Naive thymus-derived CD4-positive, alpha-beta T cell (primary cell): Measurements from ENCODE around the gene RAD51B. TPM values are rescaled to one million over a fixed set of nuclear protein-coding genes. Genes with fewer than 3 reads are reported as not detected.

Source experiments
- ATAC-seq: fragments of 150-1000 bp; cut with Tn5 transposase; 2 replicates; pipeline ENCODE4 v1.10.0; 2021; ENCODE audit warnings: mild to moderate bottlenecking, moderate library complexity
- CTCF ChIA-PET: fragments of 350-600 bp; sonication (Branson Sonifier 250); formaldehyde crosslinking; loops from one replicate; lab custom pipeline; 2021; ENCODE audit warnings: antibody characterized with exemption; lab: Charles Lee
- POLR2A ChIA-PET: fragments of 350-600 bp; sonication (Branson Sonifier 250); formaldehyde crosslinking; loops from one replicate; lab custom pipeline; 2021; ENCODE audit warnings: antibody characterized with exemption, inconsistent platforms; lab: Charles Lee
- DNase-seq, 9 donors: peaks; one replicate each; pipeline versions ENCODE4 v3.0.0 to v3.0.0-alpha.2; 2020 to 2022; ENCODE audit warnings: mixed read lengths in 1 of 9
- H3K27ac ChIP-seq: one replicate; pipeline ENCODE4 v1.7.0; 2013; ENCODE audit warnings: mild to moderate bottlenecking, low read depth, low read length, moderate library complexity
- H3K27me3 ChIP-seq, 2 donors: one replicate each; pipeline ENCODE4 v1.7.0; 2013; ENCODE audit warnings: low read length in 2 of 2, mild to moderate bottlenecking in 2 of 2, moderate library complexity in 2 of 2; ENCODE audit not compliant: control insufficient read depth in 2 of 2, insufficient read depth in 2 of 2
- H3K36me3 ChIP-seq, 3 experiments: 1 replicate in 2 of 3; 2 replicates in 1 of 3; pipeline ENCODE4 v1.7.0; 2013; ENCODE audit warnings: low read length in 3 of 3, mild to moderate bottlenecking in 3 of 3, moderate library complexity in 1 of 3; ENCODE audit not compliant: insufficient read depth in 3 of 3, control insufficient read depth in 2 of 3
- H3K4me1 ChIP-seq, 2 donors: one replicate each; pipeline ENCODE4 v1.7.0; 2013; ENCODE audit warnings: low read length in 2 of 2, mild to moderate bottlenecking in 2 of 2, moderate library complexity in 1 of 2; ENCODE audit not compliant: control insufficient read depth in 2 of 2, insufficient read depth in 2 of 2
- H3K4me3 ChIP-seq: 2 replicates; pipeline ENCODE4 v1.7.0; 2013; ENCODE audit warnings: mild to moderate bottlenecking, low read length
- H3K9me3 ChIP-seq, 3 experiments: 1 replicate in 2 of 3; 2 replicates in 1 of 3; pipeline ENCODE4 v1.7.0; 2013; ENCODE audit warnings: low read length in 3 of 3; ENCODE audit not compliant: control insufficient read depth in 2 of 3
- H3K27ac Mint-ChIP-seq, 9 donors: one replicate each; pipeline ENCODE4 v1.8.0; 2020 to 2022; ENCODE audit warnings: mixed read lengths in 9 of 9, mild to moderate bottlenecking in 8 of 9, moderate library complexity in 5 of 9, inconsistent platforms in 2 of 9
- H3K27me3 Mint-ChIP-seq, 5 donors: one replicate each; pipeline ENCODE4 v1.8.0; 2021 to 2022; ENCODE audit warnings: mixed read lengths in 5 of 5, mild to moderate bottlenecking in 1 of 5
- H3K36me3 Mint-ChIP-seq, 5 donors: one replicate each; pipeline ENCODE4 v1.8.0; 2020 to 2022; ENCODE audit warnings: mixed read lengths in 5 of 5, mild to moderate bottlenecking in 3 of 5, inconsistent platforms in 1 of 5
- H3K4me1 Mint-ChIP-seq, 7 donors: one replicate each; pipeline ENCODE4 v1.8.0; 2020 to 2022; ENCODE audit warnings: mixed read lengths in 7 of 7, mild to moderate bottlenecking in 3 of 7, inconsistent platforms in 1 of 7
- H3K4me3 Mint-ChIP-seq, 10 donors: one replicate each; pipeline ENCODE4 v1.8.0; 2020 to 2022; ENCODE audit warnings: mild to moderate bottlenecking in 10 of 10, mixed read lengths in 10 of 10, moderate library complexity in 6 of 10, inconsistent platforms in 2 of 10
- H3K9me3 Mint-ChIP-seq, 11 donors: one replicate each; pipeline ENCODE4 v1.8.0; 2020 to 2022; ENCODE audit warnings: mixed read lengths in 11 of 11, mild to moderate bottlenecking in 4 of 11, inconsistent platforms in 1 of 11, moderate library complexity in 1 of 11
- intact Hi-C, 2 donors: fragments of 100-400 bp; cut with micrococcal nuclease; formaldehyde crosslinking; loops; one replicate each; pipeline ENCODE4 v1.15.1; 2023
- polyA plus RNA-seq, 2 donors: library from polyadenylated mRNA; unstranded; fragments of 300-500 nt; fragmentation: Illumina TruSeq; gene quantifications; one replicate each; pipeline ENCODE4 v1.2.3, GENCODE V29; 2021
- total RNA-seq, 6 experiments: library from RNA in 5 of 6; stranded (reverse) in 5 of 6; gene quantifications; 1 replicate in 5 of 6; 2 replicates in 1 of 6; pipeline ENCODE4 v1.2.3 and lab custom pipeline; 2021 to 2026

Gene RAD51B
- total and polyA plus RNA-seq, 7 experiments from 2014 or later, result 15.0 to 42.2 (median 28.8) TPM

- Histone ChIP-seq H3K9me3 (peaks cover 0 to 4% (median 0%) of the 10 kb centered on the region in 3 experiments), H3K4me3 (no peak overlapping the region), H3K4me1 (peaks cover 0 to 5% of the 10 kb centered on the region in 2 donors), H3K27ac (no peak overlapping the region), H3K27me3 (no peaks in the 10 kb centered on the region), H3K36me3 (no peaks in the 10 kb centered on the region)
- ChIA-PET POLR2A (no interaction called here), CTCF (no interaction called here)
- ATAC-seq (peak; percentile 10), DNase-seq (no peak)
- Mint-ChIP-seq H3K27ac (peak overlapping the region in 3 of 9 donors; percentile 32 to 69 (median 33)), H3K36me3 (peaks cover 0 to 11% (median 6%) of the 10 kb centered on the region in 5 donors), H3K4me1 (peaks cover 8 to 19% (median 17%) of the 10 kb centered on the region in 7 donors), H3K9me3 (peaks cover 0 to 17% (median 5%) of the 10 kb centered on the region in 11 donors), H3K4me3 (no peak overlapping the region), H3K27me3 (no peaks in the 10 kb centered on the region)
- intact Hi-C loops, result no loop called here
These were observed 789.0 kb downstream of the RAD51B start for GRCh38 chr14:68608574-68608962.

- no peaks in the 10 kb centered on the region for H3K27me3 ChIP-seq
- peaks cover 0 to 4% (median 0%) of the 10 kb centered on the region in 3 experiments for H3K9me3 ChIP-seq
- ATAC-seq, result no peak
- H3K27me3 Mint-ChIP-seq, result no peaks in the 10 kb centered on the region
- H3K27ac Mint-ChIP-seq, result peak overlapping the region in 1 of 9 donors; percentile 32
- peaks cover 0 to 21% (median 9%) of the 10 kb centered on the region in 11 donors for H3K9me3 Mint-ChIP-seq
- H3K4me1 ChIP-seq, result peaks cover 0 to 5% of the 10 kb centered on the region in 2 donors
- H3K36me3 ChIP-seq, result no peaks in the 10 kb centered on the region
- no peak overlapping the region for H3K27ac ChIP-seq
- intact Hi-C loops, result no loop called here
- DNase-seq, result no peak
- peaks cover 8 to 19% (median 17%) of the 10 kb centered on the region in 7 donors for H3K4me1 Mint-ChIP-seq
- ChIA-PET POLR2A (no interaction called here), CTCF (no interaction called here)
- peaks cover 0 to 12% (median 10%) of the 10 kb centered on the region in 5 donors for H3K36me3 Mint-ChIP-seq
- H3K4me3 ChIP-seq, result no peak overlapping the region
- H3K4me3 Mint-ChIP-seq, result no peak overlapping the region
These were observed 789.4 kb downstream of the RAD51B start for GRCh38 chr14:68609012-68609411.

- no peak overlapping the region for H3K4me3 ChIP-seq
- H3K27ac Mint-ChIP-seq, result no peak overlapping the region
- CTCF ChIA-PET, result no interaction called here
These were observed 790.7 kb downstream of the RAD51B start for GRCh38 chr14:68610251-68610793.

GRCh38 chr14:68611599-68611998 lies 792.0 kb downstream of the RAD51B start:
- POLR2A ChIA-PET, result interaction anchor here (0.6 kb wide), 1 partner anchor 412 kb away, joined by 3 read pairs; no protein-coding TSS in a partner anchor

More at GRCh38 chr14:68610251-68610793, 790.7 kb downstream of the RAD51B start:
- Mint-ChIP-seq H3K4me3 (no peak overlapping the region), H3K36me3 (peaks cover 4 to 17% (median 15%) of the 10 kb centered on the region in 5 donors), H3K27me3 (no peaks in the 10 kb centered on the region), H3K9me3 (peaks cover 0 to 31% (median 17%) of the 10 kb centered on the region in 11 donors), H3K4me1 (peaks cover 8 to 19% (median 17%) of the 10 kb centered on the region in 7 donors)
- Histone ChIP-seq H3K4me1 (peaks cover 0 to 5% of the 10 kb centered on the region in 2 donors), H3K9me3 (no peaks in the 10 kb centered on the region), H3K27ac (no peak overlapping the region), H3K27me3 (no peaks in the 10 kb centered on the region), H3K36me3 (no peaks in the 10 kb centered on the region)
- no peak for DNase-seq
- intact Hi-C loops, result no loop called here
- no peak for ATAC-seq
- POLR2A ChIA-PET, result no interaction called here

GRCh38 chr14:68612049-68612448 lies 792.5 kb downstream of the RAD51B start:
- Histone ChIP-seq H3K27ac (no peak overlapping the region), H3K4me3 (no peak overlapping the region), H3K36me3 (no peaks in the 10 kb centered on the region), H3K27me3 (no peaks in the 10 kb centered on the region), H3K9me3 (peaks cover 0 to 10% (median 0%) of the 10 kb centered on the region in 3 experiments), H3K4me1 (peaks cover 0 to 5% of the 10 kb centered on the region in 2 donors)
- no peak overlapping the region for H3K4me3 Mint-ChIP-seq
- H3K27me3 Mint-ChIP-seq, result no peaks in the 10 kb centered on the region
- peaks cover 7 to 13% (median 12%) of the 10 kb centered on the region in 7 donors for H3K4me1 Mint-ChIP-seq
- no peak for DNase-seq
- ChIA-PET POLR2A (no interaction called here), CTCF (no interaction called here)
- H3K36me3 Mint-ChIP-seq, result peaks cover 3 to 23% (median 21%) of the 10 kb centered on the region in 5 donors
- intact Hi-C loops, result no loop called here
- H3K27ac Mint-ChIP-seq, result no peak overlapping the region
- no peak for ATAC-seq
- peaks cover 4 to 42% (median 24%) of the 10 kb centered on the region in 11 donors for H3K9me3 Mint-ChIP-seq

More at GRCh38 chr14:68611599-68611998, 792.0 kb downstream of the RAD51B start:
- Histone ChIP-seq H3K36me3 (no peaks in the 10 kb centered on the region), H3K4me1 (peaks cover 0 to 5% of the 10 kb centered on the region in 2 donors), H3K27ac (no peak overlapping the region), H3K27me3 (no peaks in the 10 kb centered on the region), H3K4me3 (no peak overlapping the region), H3K9me3 (peaks cover 0 to 5% (median 0%) of the 10 kb centered on the region in 3 experiments)
- CTCF ChIA-PET, result no interaction called here
- Mint-ChIP-seq H3K4me1 (peaks cover 8 to 17% (median 16%) of the 10 kb centered on the region in 7 donors), H3K4me3 (no peak overlapping the region), H3K27ac (peak overlapping the region in 1 of 9 donors; percentile 23), H3K36me3 (peaks cover 3 to 19% (median 17%) of the 10 kb centered on the region in 5 donors), H3K27me3 (no peaks in the 10 kb centered on the region), H3K9me3 (peaks cover under 1 to 38% (median 19%) of the 10 kb centered on the region in 11 donors)
- no peak for ATAC-seq
- intact Hi-C loops, result no loop called here
- no peak for DNase-seq

GRCh38 chr14:68616221-68616902 lies 796.8 kb downstream of the RAD51B start:
- H3K4me1 Mint-ChIP-seq, result peaks cover 0 to 6% (median 3%) of the 10 kb centered on the region in 7 donors
- ATAC-seq (no peak), DNase-seq (peak in 2 of 9 donors; percentile 14 to 17)
- H3K27ac Mint-ChIP-seq, result peak overlapping the region in 2 of 9 donors; percentile 38 to 57
- POLR2A ChIA-PET, result interaction anchor here (1.0 kb wide), 1 partner anchor 176 kb away, joined by 3 read pairs; no protein-coding TSS in a partner anchor
- no peak overlapping the region for H3K4me3 ChIP-seq
- H3K36me3 ChIP-seq, result no peaks in the 10 kb centered on the region
- intact Hi-C loops, result no loop called here
- H3K4me1 ChIP-seq, result no peaks in the 10 kb centered on the region
- CTCF ChIA-PET, result no interaction called here
- peaks cover 3 to 37% (median 27%) of the 10 kb centered on the region in 5 donors for H3K36me3 Mint-ChIP-seq
- peak overlapping the region in 1 of 10 donors; percentile 12 for H3K4me3 Mint-ChIP-seq
- H3K27me3 ChIP-seq, result no peaks in the 10 kb centered on the region
- H3K27ac ChIP-seq, result no peak overlapping the region
- peaks cover 0 to 20% (median 10%) of the 10 kb centered on the region in 3 experiments for H3K9me3 ChIP-seq
- no peaks in the 10 kb centered on the region for H3K27me3 Mint-ChIP-seq
- peaks cover 5 to 61% (median 38%) of the 10 kb centered on the region in 11 donors for H3K9me3 Mint-ChIP-seq
